OCI-LY7 (cell line): ENCODE data around the gene MAGEA2. TPM values are rescaled to one million over a fixed set of nuclear protein-coding genes. Genes with fewer than 3 reads are reported as not detected.
"Not testable (repeated sequence)": the region's sequence is repeated elsewhere in the genome, so short reads cannot be mapped to it uniquely, and the experiment has no call there.

Experiments used
- Bru-seq: library from RNA; stranded (reverse); fragments of 400-500 nt; gene quantifications from one replicate; lab custom pipeline; 2021; lab: Mats Ljungman, UMichigan
- BruChase-seq, 2 experiments: library from RNA; stranded (reverse); fragments of 400-500 nt; gene quantifications; one replicate each; lab custom pipeline; 2021; lab: Mats Ljungman, UMichigan
- BruUV-seq: library from RNA; stranded (reverse); fragments of 400-500 nt; replicated peaks from 2 replicates; lab custom pipeline; 2021; lab: Mats Ljungman, UMichigan
- CTCF ChIA-PET: fragments of 300-600 bp; sonication (Branson Sonifier 250); formaldehyde crosslinking; loops from one replicate; lab custom pipeline; 2022; ENCODE audit warnings: antibody characterized with exemption; ENCODE audit not compliant: unreplicated experiment; lab: Charles Lee
- POLR2A ChIA-PET: fragments of 300-600 bp; sonication (Branson Sonifier 250); formaldehyde crosslinking; loops from one replicate; lab custom pipeline; 2022; ENCODE audit warnings: antibody characterized with exemption; lab: Charles Lee
- DNase-seq: peaks from one replicate; pipeline ENCODE4 v3.0.0-alpha.2; 2015; ENCODE audit warnings: low spot score
- H2AFZ ChIP-seq: fragments of 200-600 bp; sonication (generic), shearing (Covaris generic); 2 replicates; pipeline ENCODE4 v1.6.1; 2014; ENCODE audit warnings: mild to moderate bottlenecking, antibody characterized with exemption, low read length, moderate library complexity
- H3K27ac ChIP-seq: fragments of 200-600 bp; sonication (generic); 2 replicates; pipeline ENCODE4 v1.5.1; 2014; ENCODE audit warnings: mixed run types, low read depth, mild to moderate bottlenecking, moderate library complexity, low read length, inconsistent platforms; ENCODE audit not compliant: poor library complexity, severe bottlenecking
- H3K36me3 ChIP-seq: fragments of 200-600 bp; sonication (generic); 2 replicates; pipeline ENCODE4 v1.6.1; 2014; ENCODE audit warnings: mild to moderate bottlenecking, antibody characterized with exemption, low read length, moderate library complexity, mixed read lengths; ENCODE audit not compliant: insufficient read depth
- H3K4me1 ChIP-seq: fragments of 200-600 bp; sonication (generic); 2 replicates; pipeline ENCODE4 v1.5.1; 2014; ENCODE audit warnings: mild to moderate bottlenecking, low read length; ENCODE audit not compliant: insufficient read depth, poor library complexity, severe bottlenecking
- H3K4me2 ChIP-seq: fragments of 200-600 bp; sonication (generic); 2 replicates; pipeline ENCODE4 v1.6.1; 2014; ENCODE audit warnings: mild to moderate bottlenecking, low read length
- H3K4me3 ChIP-seq: fragments of 200-600 bp; sonication (generic); 2 replicates; pipeline ENCODE4 v1.5.1; 2014; ENCODE audit warnings: mild to moderate bottlenecking, low read depth, low read length; ENCODE audit not compliant: poor library complexity, severe bottlenecking
- H3K79me2 ChIP-seq: fragments of 200-600 bp; sonication (generic); 2 replicates; pipeline ENCODE4 v1.6.1; 2016; ENCODE audit warnings: low read depth, mild to moderate bottlenecking, low read length, moderate library complexity, mixed read lengths; ENCODE audit not compliant: insufficient read depth
- H3K9me2 ChIP-seq: fragments of 200-600 bp; sonication (generic); 2 replicates; pipeline ENCODE4 v1.6.1; 2016; ENCODE audit warnings: mild to moderate bottlenecking, low read length, mixed read lengths; ENCODE audit not compliant: insufficient read depth
- H3K9me3 ChIP-seq: fragments of 200-600 bp; sonication (generic); 2 replicates; pipeline ENCODE4 v1.6.1; 2014; ENCODE audit warnings: mild to moderate bottlenecking, mixed run types, low read length, mixed read lengths
- H4K20me1 ChIP-seq: fragments of 200-600 bp; sonication (generic); 2 replicates; pipeline ENCODE4 v1.6.1; 2014; ENCODE audit warnings: mild to moderate bottlenecking, antibody characterized with exemption, low read length, moderate library complexity, mixed read lengths; ENCODE audit not compliant: insufficient read depth
- EZH2phosphoT487 ChIP-seq: fragments of 200-600 bp; sonication (generic); IDR thresholded peaks from 2 replicates; pipeline ENCODE4 v1.6.1; 2018; ENCODE audit warnings: low read depth, borderline replicate concordance, mild to moderate bottlenecking, mixed run types, antibody characterized with exemption, low read length, moderate library complexity, mixed read lengths
- intact Hi-C: fragments of 100-400 bp; cut with micrococcal nuclease; formaldehyde crosslinking; loops from one replicate; pipeline ENCODE4 v1.10.0; 2022; ENCODE audit not compliant: unreplicated experiment
- long read RNA-seq: library from polyadenylated mRNA; stranded (forward); transcript quantifications from one replicate; pipeline ENCODE4 v2.0.0, GENCODE V29; 2022
- total RNA-seq, 2 experiments: library from RNA; depleted of rRNA in 1 of 2; stranded (reverse); fragments of >200 nt in 1 of 2; shearing (Covaris generic) in 1 of 2; gene quantifications; 2 replicates each; pipeline ENCODE4 v1.2.3, GENCODE V29; 2014 to 2022
- TF ChIP-seq, protein P1 (sequence below): fragments of 200-600 bp; sonication (generic); conservative IDR thresholded peaks from 2 replicates; pipeline ENCODE4 v1.5.1; 2014; ENCODE audit warnings: mild to moderate bottlenecking, antibody characterized with exemption, low read length, moderate library complexity, mixed read lengths

Gene MAGEA2, protein sequence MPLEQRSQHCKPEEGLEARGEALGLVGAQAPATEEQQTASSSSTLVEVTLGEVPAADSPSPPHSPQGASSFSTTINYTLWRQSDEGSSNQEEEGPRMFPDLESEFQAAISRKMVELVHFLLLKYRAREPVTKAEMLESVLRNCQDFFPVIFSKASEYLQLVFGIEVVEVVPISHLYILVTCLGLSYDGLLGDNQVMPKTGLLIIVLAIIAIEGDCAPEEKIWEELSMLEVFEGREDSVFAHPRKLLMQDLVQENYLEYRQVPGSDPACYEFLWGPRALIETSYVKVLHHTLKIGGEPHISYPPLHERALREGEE
- total RNA-seq (2014; rRNA removed; shearing (Covaris generic)), result not detected in 2 replicates
- total RNA-seq (2022), result not detected in 2 replicates
- not detected for Bru-seq, nascent RNA
- BruChase-seq, experiment 1, labeled RNA remaining after a 6-hour chase, result not detected
- BruChase-seq, experiment 2, labeled RNA remaining after a 2-hour chase, result not detected
- long read RNA-seq, result 0 reads

DNA sequence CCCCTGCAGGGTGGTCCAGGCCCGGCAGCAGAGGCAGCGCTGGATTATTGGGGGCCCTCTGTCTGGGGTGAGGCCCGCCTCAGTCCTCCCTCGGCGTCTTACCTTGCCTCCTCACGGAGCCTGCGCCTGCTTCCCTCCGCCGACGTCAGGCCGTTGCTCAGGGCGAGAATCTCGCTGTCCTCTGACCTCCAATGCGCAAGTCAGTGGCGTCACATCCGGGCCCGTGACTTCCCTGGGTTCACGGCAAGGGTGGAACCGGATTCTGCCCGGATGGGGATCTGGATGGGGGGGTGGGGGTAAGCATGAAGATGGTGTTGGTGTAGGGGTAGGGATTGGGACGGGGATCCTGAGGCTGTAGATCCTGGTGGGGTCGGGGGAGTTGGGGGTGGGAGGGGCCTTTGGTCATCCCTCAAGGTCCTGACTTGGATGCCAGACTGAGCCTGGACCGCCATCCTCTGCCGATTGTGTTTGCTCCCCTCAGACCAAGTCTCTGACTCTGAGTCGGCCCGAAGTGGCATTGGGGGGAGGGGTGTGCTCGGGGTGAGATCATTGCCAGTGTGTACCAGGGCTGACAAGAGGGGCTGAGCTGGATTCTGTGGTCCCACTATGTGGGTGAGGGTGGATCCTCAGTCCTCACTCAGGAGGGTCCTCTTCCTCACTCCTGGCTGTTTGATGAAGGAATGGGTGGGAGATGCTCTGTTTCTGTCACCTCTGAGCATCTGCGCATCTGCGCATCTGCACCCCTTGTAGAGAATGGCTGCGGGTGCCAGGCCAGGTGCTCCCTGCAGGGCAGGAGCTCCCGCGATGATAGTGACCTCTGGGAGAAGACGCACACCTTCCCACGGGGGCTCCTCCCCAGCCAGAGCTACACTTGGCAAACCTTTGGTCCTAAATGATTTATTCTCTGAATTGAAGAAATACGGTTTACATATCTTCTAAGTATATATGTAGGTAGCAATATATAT, at the start of gene MAGEA2:
Gene MAGEA2, minus strand, starts transcription at position 157 of the 965 bp plus-strand sequence. CDS start 2,479 bp downstream, outside the sequence.
- CTCF ChIA-PET, H3K36me3 ChIP-seq, intact Hi-C loops, H3K9me3 ChIP-seq, H2AFZ ChIP-seq, H3K27ac ChIP-seq, BruUV-seq, DNase-seq, H3K79me2 ChIP-seq, H4K20me1 ChIP-seq, H3K4me1 ChIP-seq, H3K9me2 ChIP-seq, POLR2A ChIA-PET, H3K4me3 ChIP-seq, H3K4me2 ChIP-seq: not testable (repeated sequence)

DNA sequence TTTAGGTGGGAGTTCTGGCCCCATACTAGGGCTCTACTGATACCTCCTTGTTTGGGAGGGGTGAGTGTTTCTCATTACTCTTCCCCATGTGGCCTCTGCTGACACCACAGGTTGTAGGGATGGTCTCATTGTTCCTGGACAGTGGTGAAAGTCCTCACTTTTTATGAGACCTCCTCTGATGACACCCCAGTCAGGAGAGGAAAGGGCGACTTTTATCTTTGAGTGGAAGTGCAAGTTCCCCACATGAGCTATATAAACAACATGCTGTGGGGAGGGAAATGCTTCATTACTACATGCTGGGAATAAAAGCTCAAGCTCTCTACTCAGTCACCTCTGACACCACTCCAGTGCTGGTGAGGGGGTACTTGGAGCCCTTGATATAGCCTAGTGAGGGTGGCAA, 45.3 kb upstream of the MAGEA2 start:
- no peaks in the 10 kb centered on the region for H3K4me1 ChIP-seq
- no peak overlapping the region for H3K4me2 ChIP-seq
- CTCF ChIA-PET, result no interaction called here
- no peak overlapping the region for H2AFZ ChIP-seq
- no peaks in the 10 kb centered on the region for H3K9me2 ChIP-seq
- TF ChIP-seq, protein P1, sequence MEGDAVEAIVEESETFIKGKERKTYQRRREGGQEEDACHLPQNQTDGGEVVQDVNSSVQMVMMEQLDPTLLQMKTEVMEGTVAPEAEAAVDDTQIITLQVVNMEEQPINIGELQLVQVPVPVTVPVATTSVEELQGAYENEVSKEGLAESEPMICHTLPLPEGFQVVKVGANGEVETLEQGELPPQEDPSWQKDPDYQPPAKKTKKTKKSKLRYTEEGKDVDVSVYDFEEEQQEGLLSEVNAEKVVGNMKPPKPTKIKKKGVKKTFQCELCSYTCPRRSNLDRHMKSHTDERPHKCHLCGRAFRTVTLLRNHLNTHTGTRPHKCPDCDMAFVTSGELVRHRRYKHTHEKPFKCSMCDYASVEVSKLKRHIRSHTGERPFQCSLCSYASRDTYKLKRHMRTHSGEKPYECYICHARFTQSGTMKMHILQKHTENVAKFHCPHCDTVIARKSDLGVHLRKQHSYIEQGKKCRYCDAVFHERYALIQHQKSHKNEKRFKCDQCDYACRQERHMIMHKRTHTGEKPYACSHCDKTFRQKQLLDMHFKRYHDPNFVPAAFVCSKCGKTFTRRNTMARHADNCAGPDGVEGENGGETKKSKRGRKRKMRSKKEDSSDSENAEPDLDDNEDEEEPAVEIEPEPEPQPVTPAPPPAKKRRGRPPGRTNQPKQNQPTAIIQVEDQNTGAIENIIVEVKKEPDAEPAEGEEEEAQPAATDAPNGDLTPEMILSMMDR, result no peak
- TF ChIP-seq EZH2phosphoT487, result no peak
- no peaks in the 10 kb centered on the region for H4K20me1 ChIP-seq
- no peaks in the 10 kb centered on the region for H3K9me3 ChIP-seq
- no TSS peak for BruUV-seq
- DNase-seq, result no peak
- POLR2A ChIA-PET, result no interaction called here
- no peak overlapping the region for H3K27ac ChIP-seq
- no peak overlapping the region for H3K4me3 ChIP-seq
- intact Hi-C loops, result no loop called here
- H3K36me3 ChIP-seq, result no peaks in the 10 kb centered on the region
- no peaks in the 10 kb centered on the region for H3K79me2 ChIP-seq

DNA sequence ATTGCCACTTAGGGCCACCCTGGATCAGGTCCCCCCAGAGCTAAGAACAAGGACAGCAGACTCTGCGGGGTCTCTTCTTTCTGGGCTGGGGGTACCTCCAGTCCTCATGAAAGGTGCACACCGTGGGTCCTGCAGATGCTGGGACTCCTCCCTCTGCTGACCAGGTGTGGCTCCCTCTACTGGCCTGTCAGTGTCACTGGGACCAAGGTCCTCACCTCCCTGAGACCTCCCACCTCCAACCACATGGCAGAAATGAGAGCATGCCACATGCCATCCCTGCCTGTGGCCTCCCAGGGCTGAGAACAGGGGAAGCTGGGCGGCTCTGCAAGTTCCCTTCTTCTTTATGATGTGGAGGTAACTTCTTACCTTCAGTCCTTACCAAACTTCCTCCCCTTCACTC, 33.4 kb upstream of the MAGEA2 start:
- H3K36me3 ChIP-seq, H3K27ac ChIP-seq, H3K79me2 ChIP-seq, H3K4me1 ChIP-seq, POLR2A ChIA-PET, H3K4me3 ChIP-seq, H3K9me3 ChIP-seq, DNase-seq, CTCF ChIA-PET, BruUV-seq, intact Hi-C loops, H3K9me2 ChIP-seq, H3K4me2 ChIP-seq, H4K20me1 ChIP-seq, H2AFZ ChIP-seq: not testable (repeated sequence)

DNA sequence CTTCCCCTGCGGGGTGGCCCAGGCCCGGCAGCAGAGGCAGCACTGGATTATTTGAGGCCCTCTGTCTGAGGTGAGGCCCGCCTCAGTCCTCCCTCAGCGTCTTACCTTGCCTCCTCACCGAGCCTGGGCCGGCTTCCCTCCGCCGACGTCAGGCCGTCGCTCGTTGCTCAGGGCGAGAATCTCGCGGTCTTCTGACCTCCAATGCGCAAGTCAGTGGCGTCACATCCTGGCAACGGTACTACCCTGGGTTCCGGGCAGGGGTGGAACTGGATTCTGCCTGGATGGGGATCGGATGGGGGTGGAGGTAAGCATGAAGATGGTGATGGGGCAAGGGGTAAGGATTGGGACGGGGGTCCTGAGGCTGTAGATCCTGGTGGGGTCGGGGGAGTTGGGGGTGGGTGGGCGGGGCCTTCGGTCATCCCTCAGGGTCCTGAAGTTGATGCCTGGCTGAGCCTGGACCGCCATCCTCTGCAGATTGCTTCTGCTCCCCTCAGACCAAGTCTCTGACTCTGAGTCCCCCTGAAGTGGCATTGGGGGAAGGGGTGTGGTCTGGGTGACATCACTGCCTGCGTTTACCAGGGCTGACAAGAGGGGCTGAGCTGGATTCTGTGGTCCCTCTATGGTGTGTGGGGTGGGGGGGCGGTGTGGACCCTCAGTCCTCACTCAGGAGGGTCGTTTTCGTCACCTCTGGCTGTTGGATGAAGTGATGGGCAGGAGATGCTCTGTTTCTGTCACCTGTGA, 16.1 kb upstream of the MAGEA2 start, which contains the start of gene MAGEA6:
Gene MAGEA6, minus strand, starts transcription at position 141 of the 741 bp plus-strand sequence. CDS start 2,039 bp downstream, outside the sequence.
- POLR2A ChIA-PET, H3K4me3 ChIP-seq, BruUV-seq, H3K4me1 ChIP-seq, DNase-seq, H3K9me3 ChIP-seq, intact Hi-C loops, H2AFZ ChIP-seq, H4K20me1 ChIP-seq, H3K79me2 ChIP-seq, H3K27ac ChIP-seq, H3K4me2 ChIP-seq, CTCF ChIA-PET, H3K9me2 ChIP-seq, H3K36me3 ChIP-seq: not testable (repeated sequence)

DNA sequence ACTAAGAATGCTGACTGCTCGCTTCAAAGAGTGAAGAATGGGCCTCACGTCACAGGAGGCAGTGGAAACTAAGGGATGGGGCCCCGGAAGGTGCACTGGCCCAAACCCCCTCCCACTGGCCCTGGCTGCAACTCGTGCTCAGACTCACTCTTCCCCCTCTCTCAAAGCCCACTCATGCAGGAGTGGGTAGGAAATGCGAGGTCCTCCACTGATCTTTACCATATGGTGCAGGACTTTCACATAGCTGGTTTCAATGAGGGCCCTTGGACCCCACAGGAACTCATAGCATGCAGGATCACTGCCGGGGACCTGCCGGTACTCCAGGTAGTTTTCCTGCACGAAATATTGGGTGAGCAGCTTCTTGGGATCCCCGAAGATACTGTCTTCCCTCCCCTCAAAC, 12.9 kb upstream of the MAGEA2 start:
- POLR2A ChIA-PET, H3K4me2 ChIP-seq, intact Hi-C loops, H3K4me1 ChIP-seq, H3K36me3 ChIP-seq, H3K27ac ChIP-seq, H3K9me3 ChIP-seq, BruUV-seq, DNase-seq, CTCF ChIA-PET, H3K4me3 ChIP-seq, H2AFZ ChIP-seq, H4K20me1 ChIP-seq, H3K9me2 ChIP-seq, H3K79me2 ChIP-seq: not testable (repeated sequence)
